8988T (cell line): ENCODE results near the gene SRPK3.

Experiments
- DNase-seq: peaks from one replicate; pipeline ENCODE4 v3.0.0; 2011

Gene SRPK3

DNA sequence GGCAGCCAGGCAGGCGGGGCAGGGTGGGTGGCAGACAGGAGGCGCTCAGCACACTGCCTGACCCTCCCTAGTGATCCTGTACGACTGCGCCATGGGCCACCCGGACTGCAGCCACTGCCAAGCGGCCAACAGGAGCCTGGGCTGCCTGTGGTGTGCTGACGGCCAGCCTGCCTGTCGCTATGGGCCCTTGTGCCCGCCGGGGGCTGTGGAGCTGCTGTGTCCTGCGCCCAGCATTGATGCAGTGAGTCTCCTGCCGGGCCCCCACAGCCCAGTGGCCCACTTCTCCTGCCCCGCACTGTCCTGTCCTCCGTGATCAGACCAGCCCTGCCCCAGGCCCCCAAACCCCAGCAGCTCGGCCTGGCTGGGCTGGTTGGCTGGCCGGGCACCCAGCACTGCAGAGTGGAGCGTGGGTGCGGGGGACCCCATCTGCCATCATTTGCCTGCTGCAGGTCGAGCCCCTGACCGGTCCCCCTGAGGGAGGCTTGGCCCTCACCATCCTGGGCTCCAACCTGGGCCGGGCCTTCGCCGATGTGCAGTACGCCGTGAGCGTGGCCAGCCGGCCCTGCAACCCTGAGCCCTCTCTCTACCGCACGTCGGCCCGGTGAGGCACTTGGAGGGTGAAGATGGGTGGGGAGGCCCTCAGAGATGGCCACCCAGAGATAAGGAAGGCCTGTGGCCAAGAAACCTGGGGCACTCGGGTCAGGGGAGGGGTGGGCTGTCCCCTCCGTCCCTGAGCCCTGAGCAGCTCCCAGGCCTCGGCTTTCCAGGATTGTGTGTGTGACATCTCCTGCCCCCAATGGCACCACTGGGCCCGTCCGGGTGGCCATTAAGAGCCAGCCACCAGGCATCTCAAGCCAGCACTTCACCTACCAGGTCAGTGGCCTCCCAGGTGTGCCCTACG is 9.2 kb upstream of the SRPK3 start:
- peak; percentile 58 for DNase-seq

- DNase-seq: peak; percentile 37
Observed at GRCh38 chrX:153772316-153773217, 8.3 kb upstream of the SRPK3 start.

DNA sequence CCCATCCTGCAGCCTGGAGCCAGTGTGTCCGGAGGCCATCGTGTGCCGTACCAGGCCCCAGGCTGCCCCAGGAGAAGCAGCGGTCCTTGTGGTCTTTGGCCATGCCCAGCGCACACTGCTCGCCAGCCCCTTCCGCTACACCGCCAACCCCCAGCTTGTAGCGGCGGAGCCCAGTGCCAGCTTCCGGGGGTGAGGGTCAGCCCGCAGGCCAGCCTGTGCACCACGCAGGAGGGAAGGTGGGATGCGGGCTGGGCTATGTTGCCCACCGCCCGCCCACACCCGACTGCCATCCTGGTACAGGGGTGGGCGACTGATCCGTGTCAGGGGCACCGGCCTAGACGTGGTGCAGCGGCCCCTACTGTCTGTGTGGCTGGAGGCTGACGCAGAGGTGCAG is 7.6 kb upstream of the SRPK3 start:
- DNase-seq: peak; percentile 45

- DNase-seq: peak; percentile 39
Observed at GRCh38 chrX:153773741-153774575, 6.9 kb upstream of the SRPK3 start.

- DNase-seq: peak; percentile 42
Observed at GRCh38 chrX:153774576-153775292, 6.1 kb upstream of the SRPK3 start.

- DNase-seq: peak; percentile 32
Observed at GRCh38 chrX:153775293-153776119, 5.3 kb upstream of the SRPK3 start.

DNA sequence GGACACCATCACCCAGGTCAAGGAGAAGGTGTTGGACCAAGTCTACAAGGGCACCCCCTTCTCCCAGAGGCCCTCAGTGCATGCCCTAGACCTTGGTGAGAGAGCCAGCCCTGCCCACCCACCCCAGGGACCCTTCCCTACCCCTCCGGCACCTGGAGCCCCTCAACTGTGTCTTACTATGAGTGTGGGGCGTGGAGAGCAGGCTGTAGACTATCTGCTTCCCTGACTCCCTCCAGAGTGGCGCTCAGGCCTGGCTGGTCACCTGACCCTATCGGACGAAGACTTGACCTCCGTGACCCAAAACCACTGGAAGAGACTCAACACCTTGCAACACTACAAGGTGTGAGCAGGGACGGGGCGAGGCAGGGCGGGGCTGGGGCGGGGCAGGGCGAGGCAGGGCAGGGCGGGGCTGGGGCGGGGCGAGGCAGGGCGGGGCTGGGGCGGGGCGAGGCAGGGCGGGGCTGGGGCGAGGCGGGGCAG is 4.7 kb upstream of the SRPK3 start:
- DNase-seq: peak; percentile 31

GRCh38 chrX:153776611-153777045 is 4.2 kb upstream of the SRPK3 start:
- no peak for DNase-seq

DNA sequence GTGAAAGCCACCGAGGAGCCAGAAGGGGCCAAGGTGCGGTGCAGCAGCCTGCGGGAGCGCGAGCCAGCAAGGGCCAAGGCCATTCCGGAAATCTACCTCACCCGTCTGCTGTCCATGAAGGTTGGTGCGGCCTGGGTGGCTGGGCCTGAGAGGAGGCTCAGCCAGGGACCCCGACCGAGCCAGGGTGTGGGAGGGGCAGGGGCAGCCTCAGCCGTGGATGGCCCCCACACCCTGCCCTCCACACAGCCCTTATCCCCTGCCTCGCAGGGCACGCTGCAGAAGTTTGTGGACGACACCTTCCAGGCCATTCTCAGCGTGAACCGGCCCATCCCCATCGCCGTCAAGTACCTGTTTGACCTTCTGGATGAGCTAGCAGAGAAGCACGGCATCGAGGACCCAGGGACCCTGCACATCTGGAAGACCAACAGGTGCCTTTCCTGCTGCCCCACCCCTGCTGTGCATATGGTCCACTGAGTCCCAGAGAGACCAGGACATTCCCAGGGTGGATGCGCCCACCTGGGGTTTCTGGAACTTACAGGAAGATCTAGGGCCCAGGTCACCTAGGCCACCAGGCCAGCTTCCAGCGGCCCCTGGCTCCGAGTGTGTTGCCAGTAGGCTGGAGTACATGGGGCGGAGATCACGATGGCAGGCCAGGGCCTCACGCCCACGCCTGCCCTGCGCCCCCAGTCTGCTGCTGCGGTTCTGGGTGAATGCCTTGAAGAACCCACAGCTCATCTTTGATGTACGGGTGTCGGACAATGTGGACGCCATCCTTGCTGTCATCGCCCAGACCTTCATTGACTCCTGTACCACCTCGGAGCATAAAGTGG is 3.4 kb upstream of the SRPK3 start:
- DNase-seq: peak; percentile 26

DNA sequence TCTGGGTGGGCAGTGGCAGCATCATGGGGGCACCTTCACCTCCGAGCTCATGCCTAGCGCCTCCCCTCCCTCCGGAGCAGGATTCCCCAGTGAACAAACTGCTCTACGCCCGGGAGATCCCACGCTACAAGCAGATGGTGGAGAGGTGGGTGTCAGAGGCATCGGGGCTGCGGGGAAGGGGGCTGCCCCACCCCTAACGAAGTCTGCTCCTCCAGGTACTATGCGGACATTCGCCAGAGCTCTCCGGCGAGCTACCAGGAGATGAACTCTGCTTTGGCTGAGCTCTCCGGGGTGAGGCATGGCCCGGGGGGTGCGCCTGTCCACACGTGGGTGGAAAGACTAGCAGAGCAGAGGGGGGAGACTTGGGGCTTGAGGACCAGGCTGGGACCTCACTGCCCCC is 2.7 kb upstream of the SRPK3 start:
- DNase-seq: no peak

DNA sequence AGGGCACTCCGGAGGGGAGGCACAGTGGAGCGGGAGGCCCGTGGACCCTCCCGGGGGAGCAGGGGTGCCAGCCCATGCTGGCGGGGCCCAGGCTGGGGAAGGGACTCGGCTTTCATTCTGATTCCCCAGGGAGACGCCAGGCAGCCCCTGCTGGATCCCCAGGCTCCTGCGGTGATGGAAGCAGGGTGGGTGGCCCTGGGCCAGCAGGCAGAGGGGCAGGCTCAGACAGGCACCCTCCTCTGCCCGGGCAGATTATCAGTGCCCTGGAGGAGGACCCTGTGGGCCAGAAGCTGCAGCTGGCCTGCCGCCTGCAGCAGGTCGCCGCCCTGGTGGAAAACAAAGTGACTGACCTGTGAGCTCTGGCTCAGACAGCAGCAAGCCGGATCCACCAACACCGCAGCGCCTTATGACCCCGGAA is 2.1 kb upstream of the SRPK3 start:
- no peak for DNase-seq

DNA sequence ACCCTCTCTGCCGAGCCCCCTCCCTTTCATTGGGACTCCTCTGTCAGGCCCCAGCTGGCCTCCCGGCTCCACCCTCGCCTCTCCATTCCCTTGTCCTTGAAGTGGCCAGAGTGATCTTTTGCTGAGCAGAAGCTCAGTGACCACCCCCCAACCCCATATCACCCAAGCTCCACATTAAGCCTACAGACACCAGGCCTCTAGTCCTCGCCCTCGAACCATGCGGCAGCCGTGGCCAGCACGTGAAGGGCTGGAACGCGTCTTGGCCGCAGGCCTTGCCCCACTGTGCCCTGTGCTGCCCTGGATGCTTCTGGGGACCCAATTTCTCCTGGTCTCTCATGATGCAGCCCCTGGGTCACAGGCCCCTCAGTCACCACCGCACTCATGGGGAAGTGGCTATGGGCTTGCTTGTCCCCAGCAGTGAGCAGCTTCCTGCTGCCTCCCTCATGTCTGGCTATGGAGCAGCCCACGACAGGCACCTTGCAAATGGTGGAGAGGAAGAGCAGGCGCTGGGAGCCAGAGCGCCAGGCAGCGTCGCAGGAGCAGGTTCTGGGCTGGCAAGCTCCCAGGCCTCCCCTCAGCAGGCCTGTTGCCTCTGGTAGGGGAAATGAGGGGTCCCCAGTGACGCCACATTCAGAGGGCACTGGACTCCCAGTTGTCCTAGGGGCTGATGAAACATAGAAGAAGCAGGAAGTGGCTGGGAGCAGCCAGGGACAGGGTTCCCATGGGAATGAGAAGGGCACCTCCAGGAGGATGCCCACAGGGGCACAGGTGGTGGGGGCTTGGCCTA is 757 bp upstream of the SRPK3 start:
- DNase-seq: no peak

DNA sequence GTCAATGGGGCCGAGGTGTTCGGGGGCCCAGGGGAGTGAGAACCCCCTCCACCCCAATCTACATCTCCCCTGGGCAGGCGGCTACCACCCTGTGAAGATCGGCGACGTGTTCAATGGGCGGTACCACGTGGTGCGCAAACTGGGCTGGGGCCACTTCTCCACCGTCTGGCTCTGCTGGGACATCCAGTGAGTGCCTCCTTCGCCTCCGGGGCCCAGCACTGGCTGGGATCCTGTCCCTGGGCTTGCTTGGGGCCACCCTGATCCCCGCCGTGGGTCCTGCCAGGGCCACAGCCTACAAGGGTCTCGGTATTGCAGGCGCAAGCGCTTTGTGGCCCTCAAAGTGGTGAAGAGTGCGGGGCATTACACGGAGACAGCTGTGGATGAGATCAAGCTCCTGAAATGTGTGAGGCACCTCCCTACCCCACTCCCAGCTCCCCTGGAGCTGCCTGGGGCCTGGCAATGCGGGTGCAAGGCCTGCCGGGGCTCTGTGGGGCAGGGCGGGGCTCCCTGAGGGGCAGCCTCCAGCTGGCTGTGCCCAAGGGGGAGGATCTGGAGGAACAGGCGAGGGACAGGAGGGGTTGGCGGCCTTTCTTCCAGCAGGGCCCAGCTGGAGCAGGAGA is 697 bp downstream of the SRPK3 start:
- no peak for DNase-seq

DNA sequence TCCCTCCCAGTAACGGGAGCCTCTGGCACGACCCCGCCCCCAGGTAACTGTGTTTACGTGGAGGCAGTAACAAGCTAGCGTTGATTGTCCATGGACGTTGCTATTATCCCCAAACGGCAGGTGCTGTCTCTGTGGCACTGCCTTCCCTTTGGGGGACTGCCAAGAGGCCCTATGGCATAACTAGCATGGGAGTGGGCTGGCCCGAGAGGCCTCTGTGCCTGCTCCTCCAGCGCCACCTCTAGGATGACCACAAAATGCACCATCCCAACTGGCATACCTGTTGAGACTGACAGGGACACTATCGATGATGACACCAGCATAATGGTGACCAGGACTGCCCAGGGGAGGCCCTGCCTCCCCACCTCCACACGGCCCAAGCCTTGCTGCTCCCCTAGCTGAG is 1.5 kb downstream of the SRPK3 start:
- no peak for DNase-seq

DNA sequence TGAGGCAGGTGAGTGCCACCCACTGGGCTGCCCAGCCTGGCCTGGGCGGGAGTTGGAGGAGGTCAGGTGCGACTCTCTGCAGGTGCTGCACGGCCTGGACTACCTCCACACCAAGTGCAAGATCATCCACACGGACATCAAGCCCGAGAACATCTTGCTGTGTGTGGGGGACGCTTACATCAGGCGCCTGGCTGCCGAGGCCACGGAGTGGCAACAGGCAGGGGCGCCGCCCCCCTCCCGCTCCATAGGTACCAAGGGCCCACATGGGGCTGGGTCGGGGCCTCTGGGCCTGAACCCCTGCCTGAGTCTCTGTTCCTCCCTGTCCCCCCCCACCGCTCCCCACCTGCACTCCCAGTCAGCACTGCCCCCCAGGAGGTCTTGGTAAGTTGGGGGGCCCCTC is 2.0 kb downstream of the SRPK3 start:
- DNase-seq: no peak

DNA sequence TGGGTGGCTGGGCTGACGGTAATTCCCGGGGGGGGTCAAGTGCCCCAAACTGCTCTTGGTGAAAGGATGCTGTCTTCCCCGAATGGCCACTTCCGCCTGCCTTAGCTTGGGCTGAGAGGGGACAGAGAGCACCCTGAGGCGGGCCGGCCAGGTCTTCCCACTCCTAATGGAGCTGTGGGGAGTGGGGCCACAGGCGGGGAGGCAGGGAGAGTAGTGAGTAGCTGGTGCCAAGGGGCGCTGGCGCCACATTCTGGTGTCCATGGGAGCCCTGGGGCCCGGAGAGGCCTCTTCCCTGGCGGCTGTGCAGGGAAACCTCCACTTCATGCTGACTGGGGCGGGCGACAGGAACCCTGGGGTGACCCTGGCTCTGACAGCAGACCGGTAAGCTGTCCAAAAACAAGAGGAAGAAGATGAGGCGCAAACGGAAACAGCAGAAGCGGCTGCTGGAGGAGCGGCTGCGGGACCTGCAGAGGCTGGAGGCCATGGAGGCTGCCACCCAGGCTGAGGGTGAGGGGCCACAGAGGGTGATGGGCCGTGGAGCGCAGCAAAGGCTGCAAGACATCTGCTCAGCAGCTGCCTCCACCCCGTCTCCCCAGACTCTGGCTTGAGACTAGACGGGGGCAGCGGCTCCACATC is 2.7 kb downstream of the SRPK3 start:
- DNase-seq: no peak

DNA sequence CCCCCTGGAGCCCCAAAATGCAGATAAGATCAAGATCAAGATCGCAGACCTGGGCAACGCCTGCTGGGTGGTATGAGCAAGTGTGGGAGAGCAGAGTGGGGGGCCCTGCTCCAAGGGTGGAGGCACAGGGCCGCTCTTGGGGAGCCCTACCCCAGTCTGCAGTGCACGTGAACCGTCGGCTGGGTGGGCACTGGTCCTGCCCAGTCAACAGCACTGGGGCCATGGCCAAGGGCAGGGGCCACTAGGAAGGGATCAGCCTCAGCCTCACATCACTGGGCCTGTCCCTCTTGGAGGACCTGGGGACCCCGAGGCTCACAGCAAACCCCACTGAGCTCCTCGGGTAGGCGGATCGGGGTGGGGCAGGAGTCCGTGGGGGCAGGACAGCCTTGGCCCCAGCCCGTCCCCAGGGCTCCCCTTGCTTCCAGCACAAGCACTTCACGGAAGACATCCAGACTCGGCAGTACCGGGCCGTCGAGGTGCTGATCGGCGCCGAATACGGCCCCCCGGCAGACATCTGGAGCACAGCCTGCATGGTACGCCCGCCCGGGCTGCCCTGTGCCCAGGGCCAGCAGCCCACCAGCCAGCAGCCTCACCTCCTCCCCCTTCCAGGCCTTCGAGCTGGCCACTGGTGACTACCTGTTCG is 3.6 kb downstream of the SRPK3 start:
- DNase-seq: no peak

DNA sequence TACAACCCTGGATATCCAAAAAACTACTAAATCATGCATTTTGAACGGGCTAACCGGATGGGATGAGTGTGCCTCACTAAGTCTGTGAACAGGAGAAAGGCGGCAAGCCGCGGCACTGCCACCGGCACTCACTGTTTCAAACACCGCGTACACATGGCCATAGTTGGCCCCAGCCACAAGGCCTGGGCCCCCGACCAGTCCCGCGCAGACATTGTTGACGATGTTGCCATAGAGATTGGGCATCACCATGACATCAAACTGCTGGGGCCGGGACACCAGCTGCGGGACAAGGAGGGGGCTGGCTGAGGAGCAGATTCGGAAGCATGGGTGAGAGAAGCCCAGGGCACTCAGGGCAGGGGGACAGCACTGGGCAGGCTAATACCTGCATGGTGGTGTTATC is 5.8 kb downstream of the SRPK3 start:
- DNase-seq: no peak
